MM.1S (cell line): ENCODE measurements around the gene PTGDS.

ENCODE experiments used
- DNase-seq: peaks from one replicate; pipeline ENCODE4 v3.0.0-alpha.2; 2015
- H2AFZ ChIP-seq: fragments of 300-600 bp; sonication (generic); 2 replicates; pipeline ENCODE4 v1.6.0; 2016; ENCODE audit warnings: antibody characterized with exemption, low read length
- H3F3A ChIP-seq: fragments of 300-600 bp; sonication (generic); 2 replicates; pipeline ENCODE4 v1.6.1; 2016; ENCODE audit warnings: mild to moderate bottlenecking, antibody characterized with exemption, low read length, moderate library complexity, mixed read lengths; ENCODE audit not compliant: insufficient read depth
- H3K27ac ChIP-seq: fragments of 300-600 bp; sonication (generic); 2 replicates; pipeline ENCODE4 v1.5.1; 2016; ENCODE audit warnings: mild to moderate bottlenecking, low read length
- H3K27me3 ChIP-seq: fragments of 300-600 bp; sonication (generic); replicated peaks from 2 replicates; pipeline ENCODE4 v1.6.0; 2016; ENCODE audit warnings: low read length; ENCODE audit not compliant: insufficient read depth
- H3K36me3 ChIP-seq: fragments of 300-600 bp; sonication (generic); replicated peaks from 2 replicates; pipeline ENCODE4 v1.6.1; 2016; ENCODE audit warnings: mild to moderate bottlenecking, low read length, mixed read lengths; ENCODE audit not compliant: insufficient read depth
- H3K4me1 ChIP-seq: fragments of 300-600 bp; sonication (generic); 2 replicates; pipeline ENCODE4 v1.6.1; 2016; ENCODE audit warnings: low read length, mixed read lengths
- H3K4me2 ChIP-seq: fragments of 300-600 bp; sonication (generic); 2 replicates; pipeline ENCODE4 v1.6.0; 2016; ENCODE audit warnings: low read depth, low read length
- H3K4me3 ChIP-seq: fragments of 300-600 bp; sonication (generic); 2 replicates; pipeline ENCODE4 v1.5.1; 2016; ENCODE audit warnings: low read length, mixed read lengths
- H3K79me2 ChIP-seq: fragments of 300-600 bp; sonication (generic); 2 replicates; pipeline ENCODE4 v1.6.1; 2016; ENCODE audit warnings: mixed run types, low read length, mixed read lengths
- H3K9ac ChIP-seq: fragments of 300-600 bp; sonication (generic); 2 replicates; pipeline ENCODE4 v1.6.1; 2016; ENCODE audit warnings: low read length, mixed read lengths
- H3K9me2 ChIP-seq: fragments of 300-600 bp; sonication (generic); replicated peaks from 2 replicates; pipeline ENCODE4 v1.6.1; 2016; ENCODE audit warnings: mild to moderate bottlenecking, low read length, mixed read lengths; ENCODE audit not compliant: insufficient read depth
- H3K9me3 ChIP-seq: fragments of 300-600 bp; sonication (generic); replicated peaks from 2 replicates; pipeline ENCODE4 v1.6.1; 2016; ENCODE audit warnings: mild to moderate bottlenecking, low read length, mixed read lengths; ENCODE audit not compliant: insufficient read depth
- H4K20me1 ChIP-seq: fragments of 300-600 bp; sonication (generic); 2 replicates; pipeline ENCODE4 v1.6.1; 2016; ENCODE audit warnings: mild to moderate bottlenecking, low read length, moderate library complexity, mixed read lengths; ENCODE audit not compliant: insufficient read depth
- EZH2 ChIP-seq: fragments of 300-600 bp; sonication (generic); optimal IDR thresholded peaks from 2 replicates; pipeline ENCODE3; 2017; ENCODE audit warnings: low read depth, mild to moderate bottlenecking, antibody characterized with exemption, low read length, mixed read lengths
- EZH2phosphoT487 ChIP-seq: fragments of 300-600 bp; sonication (generic); IDR thresholded peaks from 2 replicates; pipeline ENCODE4 v1.6.1; 2018; ENCODE audit warnings: antibody characterized with exemption, low read length
- TF ChIP-seq, protein P1 (sequence below): fragments of 300-600 bp; sonication (generic); IDR thresholded peaks from 2 replicates; pipeline ENCODE4 v1.5.1; 2016; ENCODE audit warnings: antibody characterized with exemption, low read length, mixed read lengths

PTGDS gene

GRCh38 chr9:136961279-136962065 is 15.8 kb upstream of the PTGDS start:
- H4K20me1 ChIP-seq = no peaks in the 10 kb centered on the region
- no peaks in the 10 kb centered on the region for H3F3A ChIP-seq
- no peaks in the 10 kb centered on the region for H3K4me1 ChIP-seq
- no peak overlapping the region for H2AFZ ChIP-seq
- no peak overlapping the region for H3K4me3 ChIP-seq
- no peak overlapping the region for H3K27ac ChIP-seq
- TF ChIP-seq, protein P1, sequence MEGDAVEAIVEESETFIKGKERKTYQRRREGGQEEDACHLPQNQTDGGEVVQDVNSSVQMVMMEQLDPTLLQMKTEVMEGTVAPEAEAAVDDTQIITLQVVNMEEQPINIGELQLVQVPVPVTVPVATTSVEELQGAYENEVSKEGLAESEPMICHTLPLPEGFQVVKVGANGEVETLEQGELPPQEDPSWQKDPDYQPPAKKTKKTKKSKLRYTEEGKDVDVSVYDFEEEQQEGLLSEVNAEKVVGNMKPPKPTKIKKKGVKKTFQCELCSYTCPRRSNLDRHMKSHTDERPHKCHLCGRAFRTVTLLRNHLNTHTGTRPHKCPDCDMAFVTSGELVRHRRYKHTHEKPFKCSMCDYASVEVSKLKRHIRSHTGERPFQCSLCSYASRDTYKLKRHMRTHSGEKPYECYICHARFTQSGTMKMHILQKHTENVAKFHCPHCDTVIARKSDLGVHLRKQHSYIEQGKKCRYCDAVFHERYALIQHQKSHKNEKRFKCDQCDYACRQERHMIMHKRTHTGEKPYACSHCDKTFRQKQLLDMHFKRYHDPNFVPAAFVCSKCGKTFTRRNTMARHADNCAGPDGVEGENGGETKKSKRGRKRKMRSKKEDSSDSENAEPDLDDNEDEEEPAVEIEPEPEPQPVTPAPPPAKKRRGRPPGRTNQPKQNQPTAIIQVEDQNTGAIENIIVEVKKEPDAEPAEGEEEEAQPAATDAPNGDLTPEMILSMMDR = no peak
- no peak for TF ChIP-seq EZH2phosphoT487
- no peak for TF ChIP-seq EZH2
- H3K36me3 ChIP-seq = no peaks in the 10 kb centered on the region
- no peaks in the 10 kb centered on the region for H3K79me2 ChIP-seq
- no peaks in the 10 kb centered on the region for H3K9me3 ChIP-seq
- no peak overlapping the region for H3K4me2 ChIP-seq
- no peak for DNase-seq
- H3K9ac ChIP-seq = no peak overlapping the region
- H3K9me2 ChIP-seq = no peaks in the 10 kb centered on the region
- peaks cover 79% of the 10 kb centered on the region for H3K27me3 ChIP-seq

GRCh38 chr9:136962163-136962562 is 15.1 kb upstream of the PTGDS start:
- Histone ChIP-seq H3K9me2 (no peaks in the 10 kb centered on the region), H3F3A (no peaks in the 10 kb centered on the region), H3K4me3 (no peak overlapping the region), H2AFZ (no peak overlapping the region), H3K36me3 (no peaks in the 10 kb centered on the region), H3K27ac (no peak overlapping the region), H3K79me2 (no peaks in the 10 kb centered on the region), H3K9ac (no peak overlapping the region), H3K4me1 (no peaks in the 10 kb centered on the region), H3K4me2 (no peak overlapping the region), H3K27me3 (peaks cover 76% of the 10 kb centered on the region), H3K9me3 (no peaks in the 10 kb centered on the region), H4K20me1 (no peaks in the 10 kb centered on the region)
- DNase-seq = no peak
- TF ChIP-seq, protein P1 = no peak
- TF ChIP-seq EZH2 (no peak), EZH2phosphoT487 (no peak)

- no peak for DNase-seq
- Histone ChIP-seq H2AFZ (no peak overlapping the region), H3K4me2 (no peak overlapping the region), H3K36me3 (no peaks in the 10 kb centered on the region), H4K20me1 (no peaks in the 10 kb centered on the region), H3K4me1 (no peaks in the 10 kb centered on the region), H3F3A (no peaks in the 10 kb centered on the region), H3K9me2 (no peaks in the 10 kb centered on the region), H3K27ac (no peak overlapping the region), H3K4me3 (no peak overlapping the region), H3K79me2 (no peaks in the 10 kb centered on the region), H3K27me3 (peaks cover 72% of the 10 kb centered on the region), H3K9ac (no peak overlapping the region), H3K9me3 (no peaks in the 10 kb centered on the region)
- TF ChIP-seq EZH2 (no peak), EZH2phosphoT487 (no peak)
- TF ChIP-seq, protein P1 = no peak
Measured at GRCh38 chr9:136962701-136963248, 14.5 kb upstream of the PTGDS start.
